HG02642 (cell line): ENCODE results near the gene SOST.
A peak's percentile ranks its signal among the peaks of the same experiment; 100 is the strongest.

Experiments used
- ATAC-seq: cut with Tn5 transposase; IDR thresholded peaks from one replicate; pipeline ENCODE4 v1.9.1; 2021; ENCODE audit warnings: mild to moderate bottlenecking; ENCODE audit not compliant: unreplicated experiment, poor library complexity

Gene SOST

GRCh38 chr17:43778337-43779144, 19.9 kb upstream of the SOST start, which contains the start of gene DUSP3:
Gene DUSP3, minus strand, starts transcription at chr17:43778977. Its CDS starts 53 bp downstream, at chr17:43778924.
- ATAC-seq, result peak; percentile 90

GRCh38 chr17:43774304-43775250, 16.0 kb upstream of the SOST start:
- ATAC-seq, result no peak

- ATAC-seq, result no peak
These were observed 14.5 kb upstream of the SOST start for GRCh38 chr17:43772877-43773648.

GRCh38 chr17:43771463-43771862, 12.9 kb upstream of the SOST start:
- ATAC-seq, result no peak

- no peak for ATAC-seq
These were observed 12.4 kb upstream of the SOST start for GRCh38 chr17:43770957-43771356.

GRCh38 chr17:43769859-43770258, 11.3 kb upstream of the SOST start:
- ATAC-seq, result no peak

- no peak for ATAC-seq
These were observed 10.8 kb upstream of the SOST start for GRCh38 chr17:43769426-43769825.

- ATAC-seq, result no peak
These were observed 10.4 kb upstream of the SOST start for GRCh38 chr17:43768943-43769342.

GRCh38 chr17:43768382-43768781, 9.8 kb upstream of the SOST start:
- no peak for ATAC-seq

GRCh38 chr17:43767713-43768059, 9.1 kb upstream of the SOST start:
- no peak for ATAC-seq

- ATAC-seq, result no peak
These were observed 8.6 kb upstream of the SOST start for GRCh38 chr17:43767053-43767712.

GRCh38 chr17:43766413-43767052, 7.9 kb upstream of the SOST start:
- ATAC-seq, result no peak

- no peak for ATAC-seq
These were observed 1.8 kb upstream of the SOST start for GRCh38 chr17:43760254-43760852.

- ATAC-seq, result no peak
These were observed 1.2 kb upstream of the SOST start for GRCh38 chr17:43759836-43760235.

- no peak for ATAC-seq
These were observed 505 bp downstream of the SOST start for GRCh38 chr17:43758086-43758485.

- ATAC-seq, result no peak
These were observed 1.4 kb downstream of the SOST start for GRCh38 chr17:43757171-43757660.

- ATAC-seq, result no peak
These were observed 2.4 kb downstream of the SOST start for GRCh38 chr17:43756201-43756600.

GRCh38 chr17:43755389-43755875, 3.2 kb downstream of the SOST start:
- ATAC-seq, result no peak

GRCh38 chr17:43754947-43755346, 3.6 kb downstream of the SOST start:
- ATAC-seq, result no peak
